Neural cell (in vitro differentiated cells): ENCODE data around the gene ZNF331. TPM values are rescaled to one million over a fixed set of nuclear protein-coding genes. Genes with fewer than 3 reads are reported as not detected.

Source experiments
- H2AFZ ChIP-seq: fragments of 200-600, 300-800 bp; sonication (generic), shearing (Covaris generic); 2 replicates; pipeline ENCODE4 v1.6.0; 2014; ENCODE audit warnings: low read depth, mild to moderate bottlenecking, antibody characterized with exemption, low read length, moderate library complexity
- H3F3A ChIP-seq: fragments of 200-600 bp; shearing (Covaris generic); 2 replicates; pipeline ENCODE4 v1.6.1; 2016; ENCODE audit warnings: mild to moderate bottlenecking, moderate library complexity, mixed read lengths, antibody characterized with exemption, low read length; ENCODE audit not compliant: insufficient read depth, poor library complexity, severe bottlenecking
- H3K27ac ChIP-seq: fragments of 200-600, 300-800 bp; sonication (generic), shearing (Covaris generic); 2 replicates; pipeline ENCODE4 v1.5.1; 2014; ENCODE audit warnings: mild to moderate bottlenecking, low read length, moderate library complexity
- H3K27me3 ChIP-seq: fragments of 300-800, 200-600 bp; sonication (generic), shearing (Covaris generic); 2 replicates; pipeline ENCODE4 v1.6.0; 2014; ENCODE audit warnings: mild to moderate bottlenecking, low read depth, low read length, moderate library complexity; ENCODE audit not compliant: insufficient read depth
- H3K36me3 ChIP-seq: fragments of 300-800, 200-600 bp; sonication (generic), shearing (Covaris generic); 2 replicates; pipeline ENCODE4 v1.5.1; 2014; ENCODE audit warnings: mild to moderate bottlenecking, antibody characterized with exemption, low read length, moderate library complexity; ENCODE audit not compliant: insufficient read depth
- H3K4me2 ChIP-seq: fragments of 300-800, 200-600 bp; sonication (generic), shearing (Covaris generic); 2 replicates; pipeline ENCODE4 v1.6.0; 2014; ENCODE audit warnings: mild to moderate bottlenecking, low read length
- H3K4me3 ChIP-seq: fragments of 300-800, 200-600 bp; sonication (generic), shearing (Covaris generic); 2 replicates; pipeline ENCODE4 v1.5.1; 2014; ENCODE audit warnings: mild to moderate bottlenecking, low read length, moderate library complexity
- H3K79me2 ChIP-seq: fragments of 200-600 bp; shearing (Covaris generic); replicated peaks from 2 replicates; pipeline ENCODE4 v1.6.0; 2014; ENCODE audit warnings: mild to moderate bottlenecking, low read length, moderate library complexity; ENCODE audit not compliant: insufficient read depth
- H3K9ac ChIP-seq: fragments of 300-800, 200-600 bp; sonication (generic), shearing (Covaris generic); 2 replicates; pipeline ENCODE4 v1.6.1; 2016; ENCODE audit warnings: mild to moderate bottlenecking, low read length, mixed read lengths
- H3K9me2 ChIP-seq: fragments of 200-600 bp; shearing (Covaris generic); 2 replicates; pipeline ENCODE4 v1.6.1; 2016; ENCODE audit warnings: mild to moderate bottlenecking, low read length, mixed read lengths; ENCODE audit not compliant: insufficient read depth
- H3K9me3 ChIP-seq: fragments of 200-600, 300-800 bp; sonication (generic), shearing (Covaris generic); 2 replicates; pipeline ENCODE4 v1.6.1; 2016; ENCODE audit warnings: mild to moderate bottlenecking, mixed run types, low read length, moderate library complexity, mixed read lengths
- H4K20me1 ChIP-seq: fragments of 200-600 bp; shearing (Covaris generic); 2 replicates; pipeline ENCODE4 v1.6.1; 2016; ENCODE audit warnings: mild to moderate bottlenecking, mixed run types; ENCODE audit not compliant: insufficient read depth
- EP300 ChIP-seq: fragments of 450-650 bp; conservative IDR thresholded peaks from 2 replicates; pipeline ENCODE4 v1.6.1; 2014; ENCODE audit warnings: antibody characterized with exemption, mild to moderate bottlenecking, moderate library complexity; ENCODE audit not compliant: poor library complexity, severe bottlenecking
- EZH2 ChIP-seq: fragments of 200-600, 300-800 bp; shearing (Covaris generic), sonication (generic); IDR thresholded peaks from 2 replicates; pipeline ENCODE4 v1.6.1; 2014; ENCODE audit warnings: antibody characterized with exemption, low read length, borderline replicate concordance, mild to moderate bottlenecking; ENCODE audit not compliant: insufficient read depth, poor library complexity, severe bottlenecking
- MXI1 ChIP-seq: fragments of 450-650 bp; conservative IDR thresholded peaks from 2 replicates; pipeline ENCODE4 v1.6.1; 2014; ENCODE audit warnings: antibody characterized with exemption, mild to moderate bottlenecking; ENCODE audit not compliant: poor library complexity, severe bottlenecking
- POLR2AphosphoS5 ChIP-seq: IDR thresholded peaks from 2 replicates; pipeline ENCODE4 v1.6.1; 2012
- RAD21 ChIP-seq: fragments of 450-650 bp; conservative IDR thresholded peaks from 2 replicates; pipeline ENCODE4 v1.6.1; 2014; ENCODE audit warnings: antibody characterized with exemption, mild to moderate bottlenecking, moderate library complexity
- SMC3 ChIP-seq: fragments of 450-650 bp; conservative IDR thresholded peaks from 2 replicates; pipeline ENCODE4 v1.6.1; 2014; ENCODE audit warnings: antibody characterized with exemption, mild to moderate bottlenecking, moderate library complexity; ENCODE audit not compliant: poor library complexity
- TAF1 ChIP-seq: IDR thresholded peaks from 2 replicates; pipeline ENCODE4 v1.6.1; 2012; ENCODE audit warnings: low read depth
- polyA plus RNA-seq: library from polyadenylated mRNA; depleted of rRNA; stranded (reverse); fragments of >200 nt; gene quantifications from 2 replicates; pipeline ENCODE4 v1.2.3, GENCODE V29; 2014
- TF ChIP-seq, protein P1 (sequence below): fragments of 450-650 bp; IDR thresholded peaks from 2 replicates; pipeline ENCODE4 v1.5.1; 2014; ENCODE audit warnings: antibody characterized with exemption, mild to moderate bottlenecking, moderate library complexity; ENCODE audit not compliant: poor library complexity, severe bottlenecking
- TF ChIP-seq, protein P2 (sequence below): IDR thresholded peaks from 2 replicates; pipeline ENCODE4 v1.6.1; 2012; ENCODE audit warnings: borderline replicate concordance

ZNF331 gene
- polyA plus RNA-seq, 1 donor from 2014 or later = 10.7 TPM

DNA sequence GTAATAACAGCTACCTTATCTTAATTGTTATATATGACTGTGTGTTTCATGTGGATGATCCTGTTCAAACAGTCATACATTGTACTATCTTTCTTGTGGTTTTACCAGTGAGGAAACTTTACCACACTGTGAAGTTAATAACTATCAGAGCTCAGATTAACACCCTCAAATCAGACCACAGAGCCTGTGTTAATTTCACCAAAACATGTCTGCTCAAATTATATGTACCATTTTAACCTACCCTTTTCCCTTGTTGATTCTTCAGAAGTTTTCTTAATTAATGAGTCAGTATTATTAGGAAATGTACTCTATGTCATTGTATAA is 1.8 kb upstream of the ZNF331 start:
- TF ChIP-seq POLR2AphosphoS5 (no peak), MXI1 (no peak), RAD21 (no peak), EP300 (no peak), SMC3 (no peak)
- TF ChIP-seq, protein P1, sequence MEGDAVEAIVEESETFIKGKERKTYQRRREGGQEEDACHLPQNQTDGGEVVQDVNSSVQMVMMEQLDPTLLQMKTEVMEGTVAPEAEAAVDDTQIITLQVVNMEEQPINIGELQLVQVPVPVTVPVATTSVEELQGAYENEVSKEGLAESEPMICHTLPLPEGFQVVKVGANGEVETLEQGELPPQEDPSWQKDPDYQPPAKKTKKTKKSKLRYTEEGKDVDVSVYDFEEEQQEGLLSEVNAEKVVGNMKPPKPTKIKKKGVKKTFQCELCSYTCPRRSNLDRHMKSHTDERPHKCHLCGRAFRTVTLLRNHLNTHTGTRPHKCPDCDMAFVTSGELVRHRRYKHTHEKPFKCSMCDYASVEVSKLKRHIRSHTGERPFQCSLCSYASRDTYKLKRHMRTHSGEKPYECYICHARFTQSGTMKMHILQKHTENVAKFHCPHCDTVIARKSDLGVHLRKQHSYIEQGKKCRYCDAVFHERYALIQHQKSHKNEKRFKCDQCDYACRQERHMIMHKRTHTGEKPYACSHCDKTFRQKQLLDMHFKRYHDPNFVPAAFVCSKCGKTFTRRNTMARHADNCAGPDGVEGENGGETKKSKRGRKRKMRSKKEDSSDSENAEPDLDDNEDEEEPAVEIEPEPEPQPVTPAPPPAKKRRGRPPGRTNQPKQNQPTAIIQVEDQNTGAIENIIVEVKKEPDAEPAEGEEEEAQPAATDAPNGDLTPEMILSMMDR = no peak
- TF ChIP-seq, protein P2, sequence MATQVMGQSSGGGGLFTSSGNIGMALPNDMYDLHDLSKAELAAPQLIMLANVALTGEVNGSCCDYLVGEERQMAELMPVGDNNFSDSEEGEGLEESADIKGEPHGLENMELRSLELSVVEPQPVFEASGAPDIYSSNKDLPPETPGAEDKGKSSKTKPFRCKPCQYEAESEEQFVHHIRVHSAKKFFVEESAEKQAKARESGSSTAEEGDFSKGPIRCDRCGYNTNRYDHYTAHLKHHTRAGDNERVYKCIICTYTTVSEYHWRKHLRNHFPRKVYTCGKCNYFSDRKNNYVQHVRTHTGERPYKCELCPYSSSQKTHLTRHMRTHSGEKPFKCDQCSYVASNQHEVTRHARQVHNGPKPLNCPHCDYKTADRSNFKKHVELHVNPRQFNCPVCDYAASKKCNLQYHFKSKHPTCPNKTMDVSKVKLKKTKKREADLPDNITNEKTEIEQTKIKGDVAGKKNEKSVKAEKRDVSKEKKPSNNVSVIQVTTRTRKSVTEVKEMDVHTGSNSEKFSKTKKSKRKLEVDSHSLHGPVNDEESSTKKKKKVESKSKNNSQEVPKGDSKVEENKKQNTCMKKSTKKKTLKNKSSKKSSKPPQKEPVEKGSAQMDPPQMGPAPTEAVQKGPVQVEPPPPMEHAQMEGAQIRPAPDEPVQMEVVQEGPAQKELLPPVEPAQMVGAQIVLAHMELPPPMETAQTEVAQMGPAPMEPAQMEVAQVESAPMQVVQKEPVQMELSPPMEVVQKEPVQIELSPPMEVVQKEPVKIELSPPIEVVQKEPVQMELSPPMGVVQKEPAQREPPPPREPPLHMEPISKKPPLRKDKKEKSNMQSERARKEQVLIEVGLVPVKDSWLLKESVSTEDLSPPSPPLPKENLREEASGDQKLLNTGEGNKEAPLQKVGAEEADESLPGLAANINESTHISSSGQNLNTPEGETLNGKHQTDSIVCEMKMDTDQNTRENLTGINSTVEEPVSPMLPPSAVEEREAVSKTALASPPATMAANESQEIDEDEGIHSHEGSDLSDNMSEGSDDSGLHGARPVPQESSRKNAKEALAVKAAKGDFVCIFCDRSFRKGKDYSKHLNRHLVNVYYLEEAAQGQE = no peak
- Histone ChIP-seq H3K79me2 (no peaks in the 10 kb centered on the region), H4K20me1 (no peaks in the 10 kb centered on the region), H3K27me3 (no peaks in the 10 kb centered on the region), H3K9me2 (no peaks in the 10 kb centered on the region), H3K4me3 (no peak overlapping the region), H2AFZ (no peak overlapping the region), H3K36me3 (no peaks in the 10 kb centered on the region), H3F3A (no peaks in the 10 kb centered on the region), H3K9ac (no peak overlapping the region), H3K9me3 (no peaks in the 10 kb centered on the region), H3K4me2 (no peak overlapping the region), H3K27ac (no peak overlapping the region)

DNA sequence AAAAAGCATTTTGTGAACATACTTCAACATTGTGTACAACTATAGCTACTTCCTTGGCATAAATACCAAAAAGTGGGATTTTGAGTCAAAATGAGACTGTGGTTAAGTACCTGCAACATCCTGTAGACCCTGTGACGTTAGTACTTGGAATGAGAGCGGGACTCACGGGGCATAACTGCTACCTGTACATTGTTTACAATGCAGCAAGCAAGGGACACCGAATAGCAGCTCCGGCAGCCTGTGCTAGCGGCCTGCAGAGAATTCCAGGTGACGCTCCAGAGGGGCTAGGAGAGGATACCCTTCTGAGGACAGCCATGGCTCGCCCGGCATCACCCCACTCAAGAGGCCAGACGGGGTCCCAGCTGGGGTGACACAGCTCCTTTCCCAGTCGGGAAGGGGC is 824 bp upstream of the ZNF331 start:
- H3K36me3 ChIP-seq = no peaks in the 10 kb centered on the region
- H3K27ac ChIP-seq = peak overlapping the region; percentile 78
- peak overlapping the region; percentile 78 for H3K4me3 ChIP-seq
- H3K9ac ChIP-seq = peak overlapping the region; percentile 65
- no peaks in the 10 kb centered on the region for H3K27me3 ChIP-seq
- no peak for TF ChIP-seq MXI1
- TF ChIP-seq SMC3 = no peak
- TF ChIP-seq EP300 = no peak
- no peak for TF ChIP-seq EZH2
- TF ChIP-seq, protein P2 = no peak
- TF ChIP-seq, protein P1 = no peak
- TF ChIP-seq POLR2AphosphoS5 = no peak
- no peak for TF ChIP-seq RAD21
- TF ChIP-seq TAF1 = no peak
- no peaks in the 10 kb centered on the region for H3K79me2 ChIP-seq
- H3K4me2 ChIP-seq = no peak overlapping the region
- H2AFZ ChIP-seq = no peak overlapping the region
- H4K20me1 ChIP-seq = no peaks in the 10 kb centered on the region
- H3K9me2 ChIP-seq = no peaks in the 10 kb centered on the region
- no peaks in the 10 kb centered on the region for H3F3A ChIP-seq
- H3K9me3 ChIP-seq = no peaks in the 10 kb centered on the region
